GM21515 (cell line): ENCODE results near the gene DAB1.

Experiments used
- ATAC-seq: cut with Tn5 transposase; IDR thresholded peaks from one replicate; pipeline ENCODE4 v1.9.1; 2021; ENCODE audit not compliant: unreplicated experiment

Gene DAB1

GRCh38 chr1:56995414-56996100 is 428.3 kb downstream of the DAB1 start:
- ATAC-seq: no peak

GRCh38 chr1:56993475-56993874 is 430.4 kb downstream of the DAB1 start:
- no peak for ATAC-seq

- no peak for ATAC-seq
Measured at GRCh38 chr1:56992318-56993125, 431.3 kb downstream of the DAB1 start.

GRCh38 chr1:56991576-56991975 is 432.3 kb downstream of the DAB1 start:
- no peak for ATAC-seq

- ATAC-seq: no peak
Measured at GRCh38 chr1:56986397-56986796, 437.5 kb downstream of the DAB1 start.

- ATAC-seq: no peak
Measured at GRCh38 chr1:56985857-56986256, 438.0 kb downstream of the DAB1 start.

GRCh38 chr1:56983484-56983883 is 440.4 kb downstream of the DAB1 start:
- no peak for ATAC-seq

- ATAC-seq: no peak
Measured at GRCh38 chr1:56979986-56980755, 443.7 kb downstream of the DAB1 start.

- ATAC-seq: no peak
Measured at GRCh38 chr1:56978819-56979218, 445.0 kb downstream of the DAB1 start.

GRCh38 chr1:56977910-56978309 is 445.9 kb downstream of the DAB1 start:
- ATAC-seq: no peak

- ATAC-seq: no peak
Measured at GRCh38 chr1:56975446-56975845, 448.4 kb downstream of the DAB1 start.

- ATAC-seq: no peak
Measured at GRCh38 chr1:56973923-56974742, 449.7 kb downstream of the DAB1 start.

- ATAC-seq: no peak
Measured at GRCh38 chr1:56972976-56973375, 450.9 kb downstream of the DAB1 start.

GRCh38 chr1:56970280-56970679 is 453.6 kb downstream of the DAB1 start:
- no peak for ATAC-seq

GRCh38 chr1:56968878-56969495 is 454.9 kb downstream of the DAB1 start:
- no peak for ATAC-seq

- no peak for ATAC-seq
Measured at GRCh38 chr1:56967900-56968832, 455.7 kb downstream of the DAB1 start.

GRCh38 chr1:56967355-56967754 is 456.5 kb downstream of the DAB1 start:
- no peak for ATAC-seq

- ATAC-seq: no peak
Measured at GRCh38 chr1:56966698-56966999, 457.2 kb downstream of the DAB1 start.

GRCh38 chr1:56965916-56966697 is 457.8 kb downstream of the DAB1 start, which contains the start of gene C8B:
TSS of gene C8B (minus strand) at chr1:56966015. CDS start at chr1:56965948, 67 bp downstream.
- ATAC-seq: no peak
